GM23338 (cell line): ENCODE results near the gene SCAF4. TPM values are rescaled to one million over a fixed set of nuclear protein-coding genes. Genes with fewer than 3 reads are reported as not detected.
A peak's percentile ranks its signal among the peaks of the same experiment; 100 is the strongest.

Experiments
- ATAC-seq: fragments of 200-7000 bp; cut with Tn5 transposase; 3 replicates; pipeline ENCODE4 v1.9.1; 2020
- DNase-seq: peaks from one replicate; pipeline ENCODE4 v3.0.0-alpha.2; 2015; ENCODE audit warnings: low spot score
- H2AFZ ChIP-seq: fragments of 200-600 bp; sonication (generic); 2 replicates; pipeline ENCODE4 v1.8.0; 2016; ENCODE audit warnings: antibody characterized with exemption, mild to moderate bottlenecking, moderate library complexity
- H3F3A ChIP-seq: fragments of 200-600 bp; sonication (generic); replicated peaks from 2 replicates; pipeline ENCODE4 v1.8.0; 2017; ENCODE audit warnings: antibody characterized with exemption, mixed run types, low read depth
- H3K27ac ChIP-seq: fragments of 200-600 bp; sonication (generic); 2 replicates; pipeline ENCODE4 v1.6.1; 2016; ENCODE audit warnings: low read depth
- H3K27me3 ChIP-seq: fragments of 200-600 bp; sonication (generic); 2 replicates; pipeline ENCODE4 v1.8.0; 2016; ENCODE audit warnings: mild to moderate bottlenecking, mixed run types, moderate library complexity; ENCODE audit not compliant: insufficient read depth
- H3K36me3 ChIP-seq: fragments of 200-600 bp; sonication (generic); 2 replicates; pipeline ENCODE4 v1.8.0; 2016; ENCODE audit warnings: mild to moderate bottlenecking; ENCODE audit not compliant: insufficient read depth
- H3K4me1 ChIP-seq: fragments of 200-600 bp; sonication (generic); 2 replicates; pipeline ENCODE4 v1.8.0; 2016; ENCODE audit warnings: mild to moderate bottlenecking, moderate library complexity; ENCODE audit not compliant: insufficient read depth
- H3K4me2 ChIP-seq: fragments of 200-600 bp; sonication (generic); 2 replicates; pipeline ENCODE4 v1.7.1; 2017; ENCODE audit warnings: mixed run types
- H3K4me3 ChIP-seq: fragments of 200-600 bp; sonication (generic); 2 replicates; pipeline ENCODE4 v1.6.1; 2016; ENCODE audit warnings: mixed run types
- H3K79me2 ChIP-seq: fragments of 200-600 bp; sonication (generic); replicated peaks from 2 replicates; pipeline ENCODE4 v1.8.0; 2017; ENCODE audit warnings: mild to moderate bottlenecking; ENCODE audit not compliant: insufficient read depth
- H3K9me2 ChIP-seq: fragments of 200-600 bp; sonication (generic); 2 replicates; pipeline ENCODE4 v1.8.0; 2017; ENCODE audit not compliant: insufficient read depth
- H4K20me1 ChIP-seq: fragments of 200-600 bp; sonication (generic); replicated peaks from 2 replicates; pipeline ENCODE4 v1.8.0; 2017; ENCODE audit warnings: mild to moderate bottlenecking; ENCODE audit not compliant: insufficient read depth
- H3K27ac Mint-ChIP-seq: 2 replicates; pipeline ENCODE4 v1.8.0; 2020; ENCODE audit warnings: inconsistent platforms, mild to moderate bottlenecking, moderate library complexity, mixed read lengths
- H3K27me3 Mint-ChIP-seq: 3 replicates; pipeline ENCODE4 v1.8.0; 2022; ENCODE audit warnings: low read depth, mild to moderate bottlenecking, moderate library complexity, mixed read lengths, inconsistent platforms; ENCODE audit not compliant: insufficient read depth, poor library complexity
- H3K36me3 Mint-ChIP-seq: 3 replicates; pipeline ENCODE4 v1.8.0; 2021; ENCODE audit warnings: low read depth, mild to moderate bottlenecking, inconsistent platforms, moderate library complexity, mixed read lengths
- H3K4me1 Mint-ChIP-seq: 3 replicates; pipeline ENCODE4 v1.8.0; 2020; ENCODE audit warnings: mild to moderate bottlenecking, inconsistent platforms, mixed read lengths
- H3K4me3 Mint-ChIP-seq: 3 replicates; pipeline ENCODE4 v1.8.0; 2021; ENCODE audit warnings: moderate library complexity, mild to moderate bottlenecking, inconsistent platforms, mixed read lengths
- H3K9me3 Mint-ChIP-seq: 3 replicates; pipeline ENCODE4 v1.8.0; 2020; ENCODE audit warnings: moderate library complexity, mild to moderate bottlenecking, inconsistent platforms, mixed read lengths
- CREB1 ChIP-seq: fragments of 250-450 bp; sonication (Bioruptor Pico); IDR thresholded peaks from 2 replicates; pipeline ENCODE4 v1.5.0; 2020; ENCODE audit warnings: low read depth, mild to moderate bottlenecking, moderate library complexity
- EZH2 ChIP-seq: fragments of 200-600 bp; sonication (generic); IDR thresholded peaks from one replicate; pipeline ENCODE4 v1.8.0; 2017; ENCODE audit warnings: antibody characterized with exemption, mild to moderate bottlenecking, low read depth; ENCODE audit not compliant: unreplicated experiment
- JUNB ChIP-seq: IDR thresholded peaks from one replicate; pipeline ENCODE4 v1.6.1; 2016; ENCODE audit warnings: antibody characterized with exemption; ENCODE audit not compliant: unreplicated experiment
- POLR2AphosphoS5 ChIP-seq: IDR thresholded peaks from 2 replicates; pipeline ENCODE4 v1.6.1; 2016; ENCODE audit warnings: antibody characterized with exemption, low read depth
- STAT1 ChIP-seq: IDR thresholded peaks from one replicate; pipeline ENCODE4 v1.6.1; 2016; ENCODE audit warnings: antibody characterized with exemption; ENCODE audit not compliant: unreplicated experiment
- polyA plus RNA-seq: library from polyadenylated mRNA; unstranded; fragments of >200 nt; fragmentation: Nextera tagmentation; extraction: Ambion mirVana; gene quantifications from 2 replicates; pipeline ENCODE4 v1.2.1, GENCODE V29; 2016
- total RNA-seq: library from RNA; depleted of rRNA; stranded (reverse); fragments of >200 nt; shearing (Covaris generic); gene quantifications from 2 replicates; pipeline ENCODE4 v1.2.3, GENCODE V29; 2014
- TF ChIP-seq, protein P1 (sequence below), 2 experiments: fragments of 200-600 bp in 1 of 2; sonication (generic) in 1 of 2; conservative IDR thresholded peaks; 2 replicates each; pipeline versions ENCODE4 v1.5.1 to v1.6.1; 2016 to 2017; ENCODE audit warnings: antibody characterized with exemption in 2 of 2, low read depth in 2 of 2, mild to moderate bottlenecking in 2 of 2, moderate library complexity in 1 of 2
- TF ChIP-seq, protein P2 (sequence below): fragments of 250-450 bp; sonication (Bioruptor Pico); IDR thresholded peaks from 2 replicates; pipeline ENCODE4 v1.5.0; 2020; ENCODE audit warnings: mild to moderate bottlenecking, moderate library complexity
- TF ChIP-seq, protein P3 (sequence below): IDR thresholded peaks from one replicate; pipeline ENCODE4 v1.6.1; 2018; ENCODE audit warnings: antibody characterized with exemption; ENCODE audit not compliant: unreplicated experiment

SCAF4 gene
- total and polyA plus RNA-seq, 2 experiments from 2014 or later, result 29.7 to 45.8 TPM

DNA sequence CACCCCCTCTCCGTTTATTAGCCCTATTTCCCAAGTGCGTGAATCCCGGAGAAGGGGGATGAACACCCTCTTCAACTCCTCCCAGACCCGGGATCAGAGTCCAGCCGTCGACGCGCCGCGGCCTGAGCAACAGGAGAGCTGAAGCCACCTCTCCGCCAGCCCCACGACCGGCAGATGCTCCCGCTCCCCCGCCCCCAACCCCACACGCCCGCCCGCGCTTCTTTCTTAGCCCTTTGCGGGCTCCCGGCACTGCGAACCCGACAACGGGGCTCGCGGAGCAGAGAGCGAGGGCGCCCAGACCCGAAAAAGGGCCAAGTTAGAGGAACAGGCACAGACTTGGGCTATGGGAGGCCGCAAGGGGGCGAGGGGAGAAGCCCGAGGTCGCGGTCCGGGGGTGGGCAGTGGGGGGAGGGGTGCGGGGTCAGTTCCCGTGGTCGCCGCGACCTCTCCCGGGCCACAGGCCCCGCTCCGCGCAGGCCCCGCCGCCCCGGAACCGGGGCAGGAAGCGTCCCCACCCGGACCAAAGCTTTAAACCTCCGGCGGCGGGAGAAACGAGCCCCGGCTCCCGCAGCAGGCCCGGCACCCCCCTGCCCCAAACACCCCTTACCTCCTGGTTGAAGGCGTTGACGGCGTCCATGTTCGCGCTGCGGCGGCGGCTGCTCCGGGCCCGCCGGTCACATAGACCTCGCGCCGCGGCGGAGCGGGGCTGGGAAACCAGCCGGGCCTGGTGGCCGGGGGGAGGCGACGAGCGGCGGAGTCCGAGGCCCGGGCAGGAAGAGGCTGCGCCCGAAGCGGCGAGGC lies 662 bp downstream of the SCAF4 start:
- no peaks in the 10 kb centered on the region for H3K27me3 ChIP-seq
- peak overlapping the region; percentile 50 for H3K4me3 ChIP-seq
- ATAC-seq (peak; percentile 45), DNase-seq (peak; percentile 62)
- TF ChIP-seq, protein P1, sequence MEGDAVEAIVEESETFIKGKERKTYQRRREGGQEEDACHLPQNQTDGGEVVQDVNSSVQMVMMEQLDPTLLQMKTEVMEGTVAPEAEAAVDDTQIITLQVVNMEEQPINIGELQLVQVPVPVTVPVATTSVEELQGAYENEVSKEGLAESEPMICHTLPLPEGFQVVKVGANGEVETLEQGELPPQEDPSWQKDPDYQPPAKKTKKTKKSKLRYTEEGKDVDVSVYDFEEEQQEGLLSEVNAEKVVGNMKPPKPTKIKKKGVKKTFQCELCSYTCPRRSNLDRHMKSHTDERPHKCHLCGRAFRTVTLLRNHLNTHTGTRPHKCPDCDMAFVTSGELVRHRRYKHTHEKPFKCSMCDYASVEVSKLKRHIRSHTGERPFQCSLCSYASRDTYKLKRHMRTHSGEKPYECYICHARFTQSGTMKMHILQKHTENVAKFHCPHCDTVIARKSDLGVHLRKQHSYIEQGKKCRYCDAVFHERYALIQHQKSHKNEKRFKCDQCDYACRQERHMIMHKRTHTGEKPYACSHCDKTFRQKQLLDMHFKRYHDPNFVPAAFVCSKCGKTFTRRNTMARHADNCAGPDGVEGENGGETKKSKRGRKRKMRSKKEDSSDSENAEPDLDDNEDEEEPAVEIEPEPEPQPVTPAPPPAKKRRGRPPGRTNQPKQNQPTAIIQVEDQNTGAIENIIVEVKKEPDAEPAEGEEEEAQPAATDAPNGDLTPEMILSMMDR (conservative IDR thresholded peaks at IDR 0.05; ENCODE audit: low read depth in 2 of 2), result peak; percentile 14 to 37; a peak in 3 of 4 replicates
- TF ChIP-seq JUNB, result no peak
- no peak overlapping the region; the same call in 2 of the 3 replicates for H3K4me3 Mint-ChIP-seq
- H3K36me3 Mint-ChIP-seq, result no peaks in the 10 kb centered on the region; the same call in none of the 3 replicates
- no peak overlapping the region for H2AFZ ChIP-seq
- no peaks in the 10 kb centered on the region for H3K9me2 ChIP-seq
- no peaks in the 10 kb centered on the region; the same call in 1 of the 2 replicates for H3K36me3 ChIP-seq
- peaks cover 37% of the 10 kb centered on the region for H4K20me1 ChIP-seq
- peak overlapping the region; percentile 72 for H3K4me2 ChIP-seq
- H3K9me3 Mint-ChIP-seq, result no peaks in the 10 kb centered on the region
- peak overlapping the region; percentile 92 for H3K27ac Mint-ChIP-seq
- H3K4me1 ChIP-seq, result peaks cover 37% of the 10 kb centered on the region
- peaks cover 7% of the 10 kb centered on the region for H3K4me1 Mint-ChIP-seq
- H3K27me3 Mint-ChIP-seq, result peaks cover 6% of the 10 kb centered on the region
- peaks cover 14% of the 10 kb centered on the region; the same call in 1 of the 2 replicates for H3F3A ChIP-seq
- H3K27ac ChIP-seq, result peak overlapping the region; percentile 87
- peaks cover 46% of the 10 kb centered on the region for H3K79me2 ChIP-seq

DNA sequence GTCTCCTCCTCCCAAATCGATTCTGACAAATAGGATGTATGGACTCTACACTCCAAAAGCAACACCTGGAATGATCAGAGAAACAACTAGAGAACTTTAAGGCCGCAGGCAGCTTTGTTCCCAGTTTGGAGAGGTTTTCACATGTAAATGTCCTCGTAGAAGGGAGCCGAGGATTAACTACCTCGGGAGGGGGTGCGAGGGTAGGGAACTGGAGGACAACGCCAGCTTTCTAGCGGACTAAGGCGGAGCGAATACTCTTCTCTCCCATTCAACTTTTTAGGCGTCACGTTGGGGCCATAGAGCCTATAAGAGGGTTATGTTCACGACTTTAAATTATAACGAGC lies 1.2 kb downstream of the SCAF4 start:
- Mint-ChIP-seq H3K27me3 (peaks cover 6% of the 10 kb centered on the region), H3K4me3 (no peak overlapping the region; the same call in 2 of the 3 replicates), H3K9me3 (no peaks in the 10 kb centered on the region), H3K27ac (peak overlapping the region; percentile 92), H3K4me1 (peaks cover 7% of the 10 kb centered on the region), H3K36me3 (no peaks in the 10 kb centered on the region; the same call in none of the 3 replicates)
- ATAC-seq (peak; percentile 73), DNase-seq (peak; percentile 97)
- Histone ChIP-seq H3K27ac (peak overlapping the region; percentile 39; the same call in 1 of the 2 replicates), H3F3A (peaks cover 14% of the 10 kb centered on the region; the same call in 1 of the 2 replicates), H4K20me1 (peaks cover 38% of the 10 kb centered on the region), H3K36me3 (no peaks in the 10 kb centered on the region; the same call in 1 of the 2 replicates), H2AFZ (no peak overlapping the region), H3K4me3 (peak overlapping the region; percentile 50), H3K27me3 (no peaks in the 10 kb centered on the region), H3K79me2 (peaks cover 52% of the 10 kb centered on the region), H3K4me2 (peak overlapping the region; percentile 72), H3K4me1 (peaks cover 37% of the 10 kb centered on the region), H3K9me2 (no peaks in the 10 kb centered on the region)
- TF ChIP-seq STAT1 (no peak), CREB1 (CRISPR knock-in tag) (peak; percentile 44; the same call in 1 of the 2 replicates), EZH2 (no peak), POLR2AphosphoS5 (peak; percentile 19; the same call in 1 of the 2 replicates), JUNB (no peak)
- TF ChIP-seq, protein P2, sequence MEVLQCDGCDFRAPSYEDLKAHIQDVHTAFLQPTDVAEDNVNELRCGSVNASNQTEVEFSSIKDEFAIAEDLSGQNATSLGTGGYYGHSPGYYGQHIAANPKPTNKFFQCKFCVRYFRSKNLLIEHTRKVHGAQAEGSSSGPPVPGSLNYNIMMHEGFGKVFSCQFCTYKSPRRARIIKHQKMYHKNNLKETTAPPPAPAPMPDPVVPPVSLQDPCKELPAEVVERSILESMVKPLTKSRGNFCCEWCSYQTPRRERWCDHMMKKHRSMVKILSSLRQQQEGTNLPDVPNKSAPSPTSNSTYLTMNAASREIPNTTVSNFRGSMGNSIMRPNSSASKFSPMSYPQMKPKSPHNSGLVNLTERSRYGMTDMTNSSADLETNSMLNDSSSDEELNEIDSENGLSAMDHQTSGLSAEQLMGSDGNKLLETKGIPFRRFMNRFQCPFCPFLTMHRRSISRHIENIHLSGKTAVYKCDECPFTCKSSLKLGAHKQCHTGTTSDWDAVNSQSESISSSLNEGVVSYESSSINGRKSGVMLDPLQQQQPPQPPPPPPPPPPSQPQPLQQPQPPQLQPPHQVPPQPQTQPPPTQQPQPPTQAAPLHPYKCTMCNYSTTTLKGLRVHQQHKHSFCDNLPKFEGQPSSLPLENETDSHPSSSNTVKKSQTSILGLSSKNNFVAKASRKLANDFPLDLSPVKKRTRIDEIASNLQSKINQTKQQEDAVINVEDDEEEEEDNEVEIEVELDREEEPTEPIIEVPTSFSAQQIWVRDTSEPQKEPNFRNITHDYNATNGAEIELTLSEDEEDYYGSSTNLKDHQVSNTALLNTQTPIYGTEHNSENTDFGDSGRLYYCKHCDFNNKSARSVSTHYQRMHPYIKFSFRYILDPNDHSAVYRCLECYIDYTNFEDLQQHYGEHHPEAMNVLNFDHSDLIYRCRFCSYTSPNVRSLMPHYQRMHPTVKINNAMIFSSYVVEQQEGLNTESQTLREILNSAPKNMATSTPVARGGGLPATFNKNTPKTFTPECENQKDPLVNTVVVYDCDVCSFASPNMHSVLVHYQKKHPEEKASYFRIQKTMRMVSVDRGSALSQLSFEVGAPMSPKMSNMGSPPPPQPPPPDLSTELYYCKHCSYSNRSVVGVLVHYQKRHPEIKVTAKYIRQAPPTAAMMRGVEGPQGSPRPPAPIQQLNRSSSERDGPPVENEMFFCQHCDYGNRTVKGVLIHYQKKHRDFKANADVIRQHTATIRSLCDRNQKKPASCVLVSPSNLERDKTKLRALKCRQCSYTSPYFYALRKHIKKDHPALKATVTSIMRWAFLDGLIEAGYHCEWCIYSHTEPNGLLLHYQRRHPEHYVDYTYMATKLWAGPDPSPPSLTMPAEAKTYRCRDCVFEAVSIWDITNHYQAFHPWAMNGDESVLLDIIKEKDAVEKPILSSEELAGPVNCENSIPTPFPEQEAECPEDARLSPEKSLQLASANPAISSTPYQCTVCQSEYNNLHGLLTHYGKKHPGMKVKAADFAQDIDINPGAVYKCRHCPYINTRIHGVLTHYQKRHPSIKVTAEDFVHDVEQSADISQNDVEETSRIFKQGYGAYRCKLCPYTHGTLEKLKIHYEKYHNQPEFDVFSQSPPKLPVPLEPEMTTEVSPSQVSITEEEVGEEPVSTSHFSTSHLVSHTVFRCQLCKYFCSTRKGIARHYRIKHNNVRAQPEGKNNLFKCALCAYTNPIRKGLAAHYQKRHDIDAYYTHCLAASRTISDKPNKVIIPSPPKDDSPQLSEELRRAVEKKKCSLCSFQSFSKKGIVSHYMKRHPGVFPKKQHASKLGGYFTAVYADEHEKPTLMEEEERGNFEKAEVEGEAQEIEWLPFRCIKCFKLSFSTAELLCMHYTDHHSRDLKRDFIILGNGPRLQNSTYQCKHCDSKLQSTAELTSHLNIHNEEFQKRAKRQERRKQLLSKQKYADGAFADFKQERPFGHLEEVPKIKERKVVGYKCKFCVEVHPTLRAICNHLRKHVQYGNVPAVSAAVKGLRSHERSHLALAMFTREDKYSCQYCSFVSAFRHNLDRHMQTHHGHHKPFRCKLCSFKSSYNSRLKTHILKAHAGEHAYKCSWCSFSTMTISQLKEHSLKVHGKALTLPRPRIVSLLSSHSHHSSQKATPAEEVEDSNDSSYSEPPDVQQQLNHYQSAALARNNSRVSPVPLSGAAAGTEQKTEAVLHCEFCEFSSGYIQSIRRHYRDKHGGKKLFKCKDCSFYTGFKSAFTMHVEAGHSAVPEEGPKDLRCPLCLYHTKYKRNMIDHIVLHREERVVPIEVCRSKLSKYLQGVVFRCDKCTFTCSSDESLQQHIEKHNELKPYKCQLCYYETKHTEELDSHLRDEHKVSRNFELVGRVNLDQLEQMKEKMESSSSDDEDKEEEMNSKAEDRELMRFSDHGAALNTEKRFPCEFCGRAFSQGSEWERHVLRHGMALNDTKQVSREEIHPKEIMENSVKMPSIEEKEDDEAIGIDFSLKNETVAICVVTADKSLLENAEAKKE, result peak; percentile 59; the same call in 1 of the 2 replicates
- TF ChIP-seq, protein P3, sequence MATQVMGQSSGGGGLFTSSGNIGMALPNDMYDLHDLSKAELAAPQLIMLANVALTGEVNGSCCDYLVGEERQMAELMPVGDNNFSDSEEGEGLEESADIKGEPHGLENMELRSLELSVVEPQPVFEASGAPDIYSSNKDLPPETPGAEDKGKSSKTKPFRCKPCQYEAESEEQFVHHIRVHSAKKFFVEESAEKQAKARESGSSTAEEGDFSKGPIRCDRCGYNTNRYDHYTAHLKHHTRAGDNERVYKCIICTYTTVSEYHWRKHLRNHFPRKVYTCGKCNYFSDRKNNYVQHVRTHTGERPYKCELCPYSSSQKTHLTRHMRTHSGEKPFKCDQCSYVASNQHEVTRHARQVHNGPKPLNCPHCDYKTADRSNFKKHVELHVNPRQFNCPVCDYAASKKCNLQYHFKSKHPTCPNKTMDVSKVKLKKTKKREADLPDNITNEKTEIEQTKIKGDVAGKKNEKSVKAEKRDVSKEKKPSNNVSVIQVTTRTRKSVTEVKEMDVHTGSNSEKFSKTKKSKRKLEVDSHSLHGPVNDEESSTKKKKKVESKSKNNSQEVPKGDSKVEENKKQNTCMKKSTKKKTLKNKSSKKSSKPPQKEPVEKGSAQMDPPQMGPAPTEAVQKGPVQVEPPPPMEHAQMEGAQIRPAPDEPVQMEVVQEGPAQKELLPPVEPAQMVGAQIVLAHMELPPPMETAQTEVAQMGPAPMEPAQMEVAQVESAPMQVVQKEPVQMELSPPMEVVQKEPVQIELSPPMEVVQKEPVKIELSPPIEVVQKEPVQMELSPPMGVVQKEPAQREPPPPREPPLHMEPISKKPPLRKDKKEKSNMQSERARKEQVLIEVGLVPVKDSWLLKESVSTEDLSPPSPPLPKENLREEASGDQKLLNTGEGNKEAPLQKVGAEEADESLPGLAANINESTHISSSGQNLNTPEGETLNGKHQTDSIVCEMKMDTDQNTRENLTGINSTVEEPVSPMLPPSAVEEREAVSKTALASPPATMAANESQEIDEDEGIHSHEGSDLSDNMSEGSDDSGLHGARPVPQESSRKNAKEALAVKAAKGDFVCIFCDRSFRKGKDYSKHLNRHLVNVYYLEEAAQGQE, result no peak
